Stimulated activated CD4-positive, alpha-beta T cell treated with anti-CD3 and anti-CD28 coated beads, TNF-alpha, amount 100 ng/mL, for 1 hour (primary cell): Measurements from ENCODE around the gene PCGF6.
A peak's percentile ranks its signal among the peaks of the same experiment; 100 is the strongest.
"Not testable (repeated sequence)": the region's sequence is repeated elsewhere in the genome, so short reads cannot be mapped to it uniquely, and the experiment has no call there.

Experiments used
- DNase-seq, 3 donors: peaks; one replicate each; pipeline ENCODE4 v3.0.0-alpha.2; 2020; ENCODE audit warnings: low read depth in 3 of 3, low spot score in 1 of 3

PCGF6 gene

GRCh38 chr10:103350517-103351260 is at the start of gene PCGF6:
PCGF6 (minus strand) TSS chr10:103351140; CDS start chr10:103351066, 74 bp downstream.
- DNase-seq, result peak; percentile 10 to 57 (median 32)

GRCh38 chr10:103397191-103397825 is 46.4 kb upstream of the PCGF6 start:
- DNase-seq, result no peak

- DNase-seq, result no peak
These were observed 45.8 kb upstream of the PCGF6 start for GRCh38 chr10:103396789-103397087.

- peak; percentile 82 to 84 (median 83) for DNase-seq
These were observed 45.3 kb upstream of the PCGF6 start, which contains the start of the genes ATP5MK and PDCD11 for GRCh38 chr10:103396067-103396788. ATP5MK (minus strand) TSS chr10:103396475; CDS start chr10:103392457, 4,018 bp downstream. PDCD11 (plus strand) TSS chr10:103396626; CDS start chr10:103398427, 1,801 bp downstream.

- no peak for DNase-seq
These were observed 44.8 kb upstream of the PCGF6 start for GRCh38 chr10:103395754-103396066.

GRCh38 chr10:103394180-103394579 is 43.2 kb upstream of the PCGF6 start:
- DNase-seq, result no peak

GRCh38 chr10:103382769-103383168 is 31.8 kb upstream of the PCGF6 start:
- no peak for DNase-seq

- DNase-seq, result no peak
These were observed 23.3 kb upstream of the PCGF6 start for GRCh38 chr10:103374263-103374662.

GRCh38 chr10:103373544-103373943 is 22.6 kb upstream of the PCGF6 start:
- DNase-seq, result no peak

- peak; percentile 69 to 77 (median 70) for DNase-seq
These were observed 17.0 kb upstream of the PCGF6 start, which contains the start of gene TAF5 for GRCh38 chr10:103367782-103368518. TAF5 (plus strand) TSS chr10:103367976; CDS start chr10:103367990, 14 bp downstream.

- no peak for DNase-seq
These were observed 16.4 kb upstream of the PCGF6 start for GRCh38 chr10:103367379-103367781.

GRCh38 chr10:103360791-103361190 is 9.9 kb upstream of the PCGF6 start:
- not testable (repeated sequence) for DNase-seq

GRCh38 chr10:103359493-103359892 is 8.6 kb upstream of the PCGF6 start:
- DNase-seq, result not testable (repeated sequence)

GRCh38 chr10:103355906-103356599 is 5.1 kb upstream of the PCGF6 start:
- DNase-seq, result no peak

- DNase-seq, result not testable (repeated sequence)
These were observed 3.6 kb upstream of the PCGF6 start for GRCh38 chr10:103354567-103354966.

- DNase-seq, result no peak
These were observed 2.3 kb upstream of the PCGF6 start for GRCh38 chr10:103353281-103353680.

- DNase-seq, result no peak
These were observed 794 bp downstream of the PCGF6 start for GRCh38 chr10:103350175-103350516.

- DNase-seq, result no peak
These were observed 14.6 kb downstream of the PCGF6 start for GRCh38 chr10:103336370-103336769.

GRCh38 chr10:103334567-103334966 is 16.4 kb downstream of the PCGF6 start:
- no peak for DNase-seq

GRCh38 chr10:103333934-103334520 is 16.9 kb downstream of the PCGF6 start:
- no peak for DNase-seq
